PC-9 (cell line): ENCODE measurements around the gene APBA2. TPM values are rescaled to one million over a fixed set of nuclear protein-coding genes. Genes with fewer than 3 reads are reported as not detected.

Experiments used
- BruUV-seq: library from RNA; stranded (reverse); fragments of 400-500 nt; replicated peaks from 2 replicates; lab custom pipeline; 2021; lab: Mats Ljungman, UMichigan
- CTCF ChIA-PET: fragments of 300-600 bp; sonication (Branson Sonifier 250); formaldehyde crosslinking; loops from one replicate; lab custom pipeline; 2022; ENCODE audit warnings: antibody characterized with exemption; lab: Charles Lee
- POLR2A ChIA-PET: fragments of 300-600 bp; sonication (Branson Sonifier 250); formaldehyde crosslinking; loops from one replicate; lab custom pipeline; 2022; ENCODE audit warnings: antibody characterized with exemption; ENCODE audit not compliant: unreplicated experiment; lab: Charles Lee
- DNase-seq, 2 experiments: peaks; one replicate each; pipeline versions ENCODE4 v3.0.0 to v3.0.0-alpha.2; 2015 to 2022; ENCODE audit warnings: mixed read lengths in 1 of 2
- H2AFZ ChIP-seq: fragments of 200-600 bp; sonication (generic); 2 replicates; pipeline ENCODE4 v1.8.1; 2017; ENCODE audit warnings: antibody characterized with exemption
- H3F3A ChIP-seq: fragments of 200-600 bp; sonication (generic); 2 replicates; pipeline ENCODE4 v1.8.1; 2017; ENCODE audit warnings: antibody characterized with exemption, mild to moderate bottlenecking, low read depth; ENCODE audit not compliant: insufficient read depth
- H3K27ac ChIP-seq: fragments of 200-600 bp; sonication (generic); 2 replicates; pipeline ENCODE4 v1.6.1; 2016; ENCODE audit warnings: mixed run types
- H3K27me3 ChIP-seq: fragments of 200-600 bp; sonication (generic); 2 replicates; pipeline ENCODE4 v1.6.1; 2016; ENCODE audit warnings: low read depth, mixed run types; ENCODE audit not compliant: insufficient read depth
- H3K36me3 ChIP-seq: fragments of 200-600 bp; sonication (generic); 2 replicates; pipeline ENCODE4 v1.6.1; 2016; ENCODE audit warnings: low read depth, mixed run types
- H3K4me1 ChIP-seq: fragments of 200-600 bp; sonication (generic); replicated peaks from 2 replicates; pipeline ENCODE4 v1.6.1; 2016; ENCODE audit warnings: mixed run types; ENCODE audit not compliant: insufficient read depth
- H3K4me2 ChIP-seq: fragments of 200-600 bp; sonication (generic); 2 replicates; pipeline ENCODE4 v1.6.1; 2017; ENCODE audit warnings: mixed run types
- H3K4me3 ChIP-seq: fragments of 200-600 bp; sonication (generic); 2 replicates; pipeline ENCODE4 v1.6.1; 2016; ENCODE audit warnings: mixed run types
- H3K79me2 ChIP-seq: fragments of 200-600 bp; sonication (generic); 2 replicates; pipeline ENCODE4 v1.6.1; 2017; ENCODE audit warnings: low read depth, mixed run types
- H3K9me2 ChIP-seq: fragments of 200-600 bp; sonication (generic); 2 replicates; pipeline ENCODE4 v1.8.1; 2017; ENCODE audit warnings: mild to moderate bottlenecking; ENCODE audit not compliant: insufficient read depth
- H3K9me3 ChIP-seq: fragments of 200-600 bp; sonication (generic); 2 replicates; pipeline ENCODE4 v1.8.1; 2016; ENCODE audit warnings: low read depth; ENCODE audit not compliant: insufficient read depth
- H4K20me1 ChIP-seq: fragments of 200-600 bp; sonication (generic); 2 replicates; pipeline ENCODE4 v1.8.1; 2017; ENCODE audit not compliant: insufficient read depth
- EZH2 ChIP-seq: fragments of 200-600 bp; sonication (generic); IDR thresholded peaks from 2 replicates; pipeline ENCODE4 v1.8.0; 2017; ENCODE audit warnings: antibody characterized with exemption, low read depth
- intact Hi-C: fragments of 100-400 bp; cut with micrococcal nuclease; formaldehyde crosslinking; loops from one replicate; pipeline ENCODE4 v1.10.0; 2022; ENCODE audit not compliant: unreplicated experiment
- total RNA-seq: library from RNA; stranded (reverse); gene quantifications from 2 replicates; pipeline ENCODE4 v1.2.3, GENCODE V29; 2021
- TF ChIP-seq, protein P1 (sequence below): fragments of 200-600 bp; sonication (generic); conservative IDR thresholded peaks from 2 replicates; pipeline ENCODE4 v1.6.1; 2017; ENCODE audit warnings: mixed run types, antibody characterized with exemption, mild to moderate bottlenecking, moderate library complexity

APBA2 gene
- total RNA-seq, 1 experiment from 2014 or later: not detected

DNA sequence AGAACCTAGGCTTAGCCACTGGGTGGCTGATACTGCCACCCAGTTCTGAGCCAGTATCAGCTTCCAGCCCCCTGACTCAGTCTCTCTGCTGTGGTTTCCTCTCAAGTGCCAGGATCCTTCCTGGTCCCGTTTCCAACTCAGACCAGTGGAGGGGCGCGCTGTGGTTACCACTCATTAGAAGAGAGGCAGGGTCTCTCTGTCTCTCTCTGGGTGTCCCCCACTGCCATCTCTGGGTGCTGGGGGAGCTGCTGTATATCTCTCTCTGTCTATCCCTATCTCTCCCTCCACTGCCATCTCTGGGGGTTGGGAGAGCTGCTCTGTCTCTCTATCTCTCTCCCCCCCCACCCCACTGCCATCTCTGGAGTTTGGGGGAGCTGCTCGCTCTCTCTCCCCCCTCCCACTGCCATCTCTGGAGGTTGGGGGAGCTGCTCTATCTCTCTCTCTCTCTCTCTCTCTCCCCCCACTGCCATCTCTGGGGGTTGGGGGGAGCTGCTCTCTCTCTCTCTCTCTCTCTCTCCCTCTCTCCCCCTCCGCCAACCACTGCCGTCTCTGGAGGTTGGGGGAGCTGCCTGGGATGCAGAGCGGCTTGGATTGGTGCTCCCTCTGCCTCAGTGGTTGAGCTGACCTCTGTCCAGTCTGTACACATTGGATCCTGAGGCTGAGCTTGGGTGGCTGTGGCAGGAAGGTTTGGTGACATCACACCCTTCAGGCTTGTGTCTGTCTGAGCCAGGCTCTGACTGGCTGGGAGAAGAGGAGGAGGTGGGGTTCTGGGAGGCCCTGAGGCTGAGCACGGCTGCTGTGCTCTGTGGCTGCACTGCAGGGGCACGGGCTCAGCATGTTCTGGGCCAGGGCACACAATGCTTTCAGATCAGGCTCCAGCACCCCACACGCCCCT, 98.9 kb downstream of the APBA2 start:
- intact Hi-C loops: no loop called here
- Histone ChIP-seq H3F3A (no peaks in the 10 kb centered on the region), H4K20me1 (no peaks in the 10 kb centered on the region), H3K9me2 (no peaks in the 10 kb centered on the region), H3K27ac (no peak overlapping the region), H2AFZ (no peak overlapping the region), H3K9me3 (no peaks in the 10 kb centered on the region), H3K4me2 (no peak overlapping the region), H3K4me3 (no peak overlapping the region), H3K36me3 (no peaks in the 10 kb centered on the region), H3K79me2 (no peaks in the 10 kb centered on the region), H3K4me1 (no peaks in the 10 kb centered on the region), H3K27me3 (peaks cover 41% of the 10 kb centered on the region)
- TF ChIP-seq EZH2: no peak
- TF ChIP-seq, protein P1, sequence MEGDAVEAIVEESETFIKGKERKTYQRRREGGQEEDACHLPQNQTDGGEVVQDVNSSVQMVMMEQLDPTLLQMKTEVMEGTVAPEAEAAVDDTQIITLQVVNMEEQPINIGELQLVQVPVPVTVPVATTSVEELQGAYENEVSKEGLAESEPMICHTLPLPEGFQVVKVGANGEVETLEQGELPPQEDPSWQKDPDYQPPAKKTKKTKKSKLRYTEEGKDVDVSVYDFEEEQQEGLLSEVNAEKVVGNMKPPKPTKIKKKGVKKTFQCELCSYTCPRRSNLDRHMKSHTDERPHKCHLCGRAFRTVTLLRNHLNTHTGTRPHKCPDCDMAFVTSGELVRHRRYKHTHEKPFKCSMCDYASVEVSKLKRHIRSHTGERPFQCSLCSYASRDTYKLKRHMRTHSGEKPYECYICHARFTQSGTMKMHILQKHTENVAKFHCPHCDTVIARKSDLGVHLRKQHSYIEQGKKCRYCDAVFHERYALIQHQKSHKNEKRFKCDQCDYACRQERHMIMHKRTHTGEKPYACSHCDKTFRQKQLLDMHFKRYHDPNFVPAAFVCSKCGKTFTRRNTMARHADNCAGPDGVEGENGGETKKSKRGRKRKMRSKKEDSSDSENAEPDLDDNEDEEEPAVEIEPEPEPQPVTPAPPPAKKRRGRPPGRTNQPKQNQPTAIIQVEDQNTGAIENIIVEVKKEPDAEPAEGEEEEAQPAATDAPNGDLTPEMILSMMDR: no peak
- BruUV-seq: no TSS peak
- no peak for DNase-seq
- ChIA-PET CTCF (no interaction called here), POLR2A (no interaction called here)

DNA sequence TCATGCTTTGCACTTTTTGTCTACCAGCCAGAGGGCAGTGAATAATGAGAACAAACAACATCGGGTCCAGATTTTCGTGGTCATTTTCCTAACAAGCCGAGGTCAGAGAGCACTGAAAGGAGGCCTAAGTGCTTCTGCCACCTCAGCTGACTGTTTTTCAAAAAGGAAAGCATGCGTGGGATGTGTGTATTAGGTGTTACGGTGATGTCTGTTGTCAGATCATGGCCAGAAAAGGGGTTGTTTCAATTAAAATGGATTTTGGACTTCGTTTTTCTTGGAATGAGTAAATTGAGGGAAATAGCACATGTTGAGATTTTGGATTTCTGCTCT, 99.5 kb downstream of the APBA2 start:
- H3K36me3 ChIP-seq: no peaks in the 10 kb centered on the region
- H3K9me3 ChIP-seq: no peaks in the 10 kb centered on the region
- H3K79me2 ChIP-seq: no peaks in the 10 kb centered on the region
- no peaks in the 10 kb centered on the region for H3F3A ChIP-seq
- no peak for DNase-seq
- no TSS peak for BruUV-seq
- no peaks in the 10 kb centered on the region for H4K20me1 ChIP-seq
- CTCF ChIA-PET: no interaction called here
- H3K4me2 ChIP-seq: no peak overlapping the region
- H3K9me2 ChIP-seq: no peaks in the 10 kb centered on the region
- H3K4me3 ChIP-seq: no peak overlapping the region
- H3K27ac ChIP-seq: no peak overlapping the region
- H3K4me1 ChIP-seq: no peaks in the 10 kb centered on the region
- POLR2A ChIA-PET: no interaction called here
- no peak overlapping the region for H2AFZ ChIP-seq
- no peak for TF ChIP-seq EZH2
- TF ChIP-seq, protein P1: no peak
- peaks cover 41% of the 10 kb centered on the region for H3K27me3 ChIP-seq
- intact Hi-C loops: no loop called here

DNA sequence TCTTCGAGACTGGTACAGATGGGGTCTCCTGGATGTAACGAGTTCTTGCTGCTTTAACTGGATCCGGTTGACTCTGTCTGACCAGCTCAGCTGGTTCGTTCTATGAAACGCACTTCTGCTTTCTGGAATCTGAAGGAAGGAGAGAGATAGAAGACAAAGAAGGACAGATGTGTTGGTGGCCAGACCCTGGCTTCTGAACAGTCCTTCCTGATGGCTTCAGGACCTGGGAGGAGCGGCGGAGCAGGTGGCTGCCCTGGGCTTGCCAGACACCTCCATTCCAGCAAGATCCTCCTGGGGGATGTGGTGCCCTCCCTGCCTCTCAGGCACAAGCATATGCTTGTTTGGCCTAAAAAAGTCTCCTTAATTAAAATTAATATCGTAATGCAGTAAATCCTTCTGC, 99.9 kb downstream of the APBA2 start:
- BruUV-seq: no TSS peak
- intact Hi-C loops: no loop called here

More for the DNA sequence above, 99.9 kb downstream of the APBA2 start:
- Histone ChIP-seq H3K9me3 (no peaks in the 10 kb centered on the region), H3K79me2 (no peaks in the 10 kb centered on the region), H3K36me3 (no peaks in the 10 kb centered on the region), H3K4me2 (no peak overlapping the region), H3K9me2 (no peaks in the 10 kb centered on the region), H4K20me1 (no peaks in the 10 kb centered on the region), H3F3A (no peaks in the 10 kb centered on the region), H3K4me1 (no peaks in the 10 kb centered on the region), H3K27me3 (peaks cover 44% of the 10 kb centered on the region), H3K4me3 (no peak overlapping the region), H3K27ac (no peak overlapping the region), H2AFZ (no peak overlapping the region)
- ChIA-PET POLR2A (no interaction called here), CTCF (no interaction called here)
- TF ChIP-seq, protein P1: no peak
- no peak for TF ChIP-seq EZH2
- no peak for DNase-seq
